SU-DHL-6 (cell line): ENCODE data around the gene WDTC1.

ENCODE experiments used
- H2AFZ ChIP-seq: fragments of 200-600 bp; sonication (generic); 2 replicates; pipeline ENCODE4 v1.6.1; 2014; ENCODE audit warnings: low read depth, mild to moderate bottlenecking, moderate library complexity, mixed read lengths, antibody characterized with exemption, low read length; ENCODE audit not compliant: severe bottlenecking
- H3F3A ChIP-seq: fragments of 200-600 bp; shearing (Covaris generic); 2 replicates; pipeline ENCODE4 v1.6.0; 2016; ENCODE audit warnings: antibody characterized with exemption, mild to moderate bottlenecking; ENCODE audit not compliant: insufficient read depth
- H3K27ac ChIP-seq: fragments of 200-600 bp; sonication (generic); 2 replicates; pipeline ENCODE4 v1.5.1; 2016; ENCODE audit warnings: low read depth, mild to moderate bottlenecking, low read length, moderate library complexity, mixed read lengths
- H3K27me3 ChIP-seq: fragments of 200-600 bp; sonication (generic), shearing (Covaris generic); 2 replicates; pipeline ENCODE4 v1.6.0; 2014; ENCODE audit warnings: mild to moderate bottlenecking, low read length
- H3K36me3 ChIP-seq: fragments of 200-600 bp; sonication (generic); 2 replicates; pipeline ENCODE4 v1.6.1; 2014; ENCODE audit warnings: mild to moderate bottlenecking, low read length, mixed read lengths
- H3K4me2 ChIP-seq: fragments of 300-600, 200-600 bp; shearing (Covaris generic), sonication (generic); 2 replicates; pipeline ENCODE4 v1.6.0; 2014; ENCODE audit warnings: low read length, low read depth, mild to moderate bottlenecking; ENCODE audit not compliant: poor library complexity, severe bottlenecking
- H3K4me3 ChIP-seq: fragments of 200-600 bp; sonication (generic); 2 replicates; pipeline ENCODE4 v1.5.1; 2014; ENCODE audit warnings: antibody characterized with exemption, low read length, mild to moderate bottlenecking, mixed read lengths; ENCODE audit not compliant: insufficient read depth, poor library complexity, severe bottlenecking
- H3K79me2 ChIP-seq: fragments of 200-600 bp; sonication (generic); 2 replicates; pipeline ENCODE4 v1.6.1; 2014; ENCODE audit warnings: mild to moderate bottlenecking, low read length, moderate library complexity; ENCODE audit not compliant: insufficient read depth
- H3K9ac ChIP-seq: fragments of 200-600 bp; sonication (generic); 2 replicates; pipeline ENCODE4 v1.7.0; 2014; ENCODE audit warnings: mild to moderate bottlenecking, low read length
- H3K9me2 ChIP-seq: fragments of 200-600 bp; sonication (generic); replicated peaks from 2 replicates; pipeline ENCODE4 v1.6.1; 2014; ENCODE audit warnings: low read length; ENCODE audit not compliant: insufficient read depth
- H3K9me3 ChIP-seq: fragments of 200-600 bp; sonication (generic); 2 replicates; pipeline ENCODE4 v1.6.1; 2014; ENCODE audit warnings: low read length, mixed read lengths; ENCODE audit not compliant: insufficient read depth
- H4K20me1 ChIP-seq: fragments of 200-600 bp; sonication (generic); 2 replicates; pipeline ENCODE4 v1.6.1; 2014; ENCODE audit warnings: low read depth, mild to moderate bottlenecking, antibody characterized with exemption, low read length, moderate library complexity, mixed read lengths
- CTCF ChIP-seq: fragments of 200-600 bp; sonication (generic); IDR thresholded peaks from one replicate; pipeline ENCODE4 v1.5.1; 2017; ENCODE audit warnings: antibody characterized with exemption, mild to moderate bottlenecking, low read length, moderate library complexity; ENCODE audit not compliant: insufficient read depth, poor library complexity, severe bottlenecking
- EZH2phosphoT487 ChIP-seq: fragments of 200-600 bp; sonication (generic), shearing (Covaris generic); conservative IDR thresholded peaks from 2 replicates; pipeline ENCODE4 v1.6.1; 2018; ENCODE audit warnings: mild to moderate bottlenecking, antibody characterized with exemption, low read length, moderate library complexity, mixed read lengths

Gene WDTC1

GRCh38 chr1:27314169-27314568, 79.7 kb downstream of the WDTC1 start:
- Histone ChIP-seq H3K79me2 (no peaks in the 10 kb centered on the region), H3K36me3 (no peaks in the 10 kb centered on the region), H3K27me3 (no peaks in the 10 kb centered on the region), H3K27ac (no peak overlapping the region), H3K4me2 (no peak overlapping the region), H3K9ac (no peak overlapping the region), H3K4me3 (no peak overlapping the region), H3K9me2 (no peaks in the 10 kb centered on the region), H3K9me3 (no peaks in the 10 kb centered on the region), H4K20me1 (no peaks in the 10 kb centered on the region), H3F3A (peaks cover 6% of the 10 kb centered on the region; the same call in 1 of the 2 replicates), H2AFZ (no peak overlapping the region)
- TF ChIP-seq EZH2phosphoT487 (no peak), CTCF (no peak)

- Histone ChIP-seq H3K36me3 (no peaks in the 10 kb centered on the region), H3K4me3 (no peak overlapping the region), H3K27ac (no peak overlapping the region), H3K9me3 (no peaks in the 10 kb centered on the region), H3K9ac (no peak overlapping the region), H4K20me1 (no peaks in the 10 kb centered on the region), H3K4me2 (no peak overlapping the region), H3K27me3 (no peaks in the 10 kb centered on the region), H3K79me2 (no peaks in the 10 kb centered on the region), H2AFZ (no peak overlapping the region), H3K9me2 (no peaks in the 10 kb centered on the region), H3F3A (peaks cover 6% of the 10 kb centered on the region; the same call in 1 of the 2 replicates)
- no peak for TF ChIP-seq EZH2phosphoT487
- TF ChIP-seq CTCF, result no peak
Observed at GRCh38 chr1:27314737-27315136, 80.3 kb downstream of the WDTC1 start.

- no peak overlapping the region for H3K27ac ChIP-seq
- no peaks in the 10 kb centered on the region for H4K20me1 ChIP-seq
- no peaks in the 10 kb centered on the region for H3K9me2 ChIP-seq
- H3K9ac ChIP-seq, result no peak overlapping the region
- H3K27me3 ChIP-seq, result no peaks in the 10 kb centered on the region
- no peak overlapping the region for H3K4me2 ChIP-seq
- no peaks in the 10 kb centered on the region for H3K79me2 ChIP-seq
- no peaks in the 10 kb centered on the region for H3K9me3 ChIP-seq
- H2AFZ ChIP-seq, result no peak overlapping the region
- H3F3A ChIP-seq, result peaks cover 3% of the 10 kb centered on the region; the same call in 1 of the 2 replicates
- TF ChIP-seq EZH2phosphoT487 (no peak), CTCF (no peak)
- H3K4me3 ChIP-seq, result no peak overlapping the region
- no peaks in the 10 kb centered on the region for H3K36me3 ChIP-seq
Observed at GRCh38 chr1:27316860-27317259, 82.4 kb downstream of the WDTC1 start.

- Histone ChIP-seq H3K27me3 (no peaks in the 10 kb centered on the region), H4K20me1 (no peaks in the 10 kb centered on the region), H3K79me2 (peaks cover 10% of the 10 kb centered on the region), H3K9me2 (no peaks in the 10 kb centered on the region), H3K27ac (no peak overlapping the region), H3K9me3 (no peaks in the 10 kb centered on the region), H3F3A (no peaks in the 10 kb centered on the region), H3K4me3 (no peak overlapping the region), H3K36me3 (no peaks in the 10 kb centered on the region), H3K9ac (no peak overlapping the region), H2AFZ (no peak overlapping the region), H3K4me2 (no peak overlapping the region)
- no peak for TF ChIP-seq CTCF
- TF ChIP-seq EZH2phosphoT487, result no peak
Observed at GRCh38 chr1:27318136-27318535, 83.7 kb downstream of the WDTC1 start.
